Measurements from ENCODE around the gene THNSL1.

GRCh38 chr10:24983946-24984345 lies 32.5 kb upstream of the THNSL1 start:
- no peak for TF ChIP-seq POLR2AphosphoS5 (IDR thresholded peaks at IDR 0.05; ENCODE audit: insufficient read depth in 1 of 2, low read depth in 1 of 2)
- TF ChIP-seq, protein P1, sequence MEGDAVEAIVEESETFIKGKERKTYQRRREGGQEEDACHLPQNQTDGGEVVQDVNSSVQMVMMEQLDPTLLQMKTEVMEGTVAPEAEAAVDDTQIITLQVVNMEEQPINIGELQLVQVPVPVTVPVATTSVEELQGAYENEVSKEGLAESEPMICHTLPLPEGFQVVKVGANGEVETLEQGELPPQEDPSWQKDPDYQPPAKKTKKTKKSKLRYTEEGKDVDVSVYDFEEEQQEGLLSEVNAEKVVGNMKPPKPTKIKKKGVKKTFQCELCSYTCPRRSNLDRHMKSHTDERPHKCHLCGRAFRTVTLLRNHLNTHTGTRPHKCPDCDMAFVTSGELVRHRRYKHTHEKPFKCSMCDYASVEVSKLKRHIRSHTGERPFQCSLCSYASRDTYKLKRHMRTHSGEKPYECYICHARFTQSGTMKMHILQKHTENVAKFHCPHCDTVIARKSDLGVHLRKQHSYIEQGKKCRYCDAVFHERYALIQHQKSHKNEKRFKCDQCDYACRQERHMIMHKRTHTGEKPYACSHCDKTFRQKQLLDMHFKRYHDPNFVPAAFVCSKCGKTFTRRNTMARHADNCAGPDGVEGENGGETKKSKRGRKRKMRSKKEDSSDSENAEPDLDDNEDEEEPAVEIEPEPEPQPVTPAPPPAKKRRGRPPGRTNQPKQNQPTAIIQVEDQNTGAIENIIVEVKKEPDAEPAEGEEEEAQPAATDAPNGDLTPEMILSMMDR (IDR thresholded peaks at IDR 0.05) = no peak

Data from vagina (tissue), 2 donors.